Karpas-422 (cell line): ENCODE measurements around the gene TTC12. TPM values are rescaled to one million over a fixed set of nuclear protein-coding genes. Genes with fewer than 3 reads are reported as not detected.

ENCODE experiments used
- DNase-seq: peaks from one replicate; pipeline ENCODE4 v3.0.0-alpha.2; 2015
- H2AFZ ChIP-seq: fragments of 200-600 bp; sonication (generic); 2 replicates; pipeline ENCODE4 v1.6.1; 2014; ENCODE audit warnings: antibody characterized with exemption, low read length, mixed read lengths
- H3K27ac ChIP-seq: fragments of 200-600 bp; sonication (generic); 2 replicates; pipeline ENCODE4 v1.5.1; 2014; ENCODE audit warnings: mild to moderate bottlenecking, low read length, moderate library complexity
- H3K27me3 ChIP-seq: fragments of 200-600 bp; sonication (generic); 2 replicates; pipeline ENCODE4 v1.6.1; 2014; ENCODE audit warnings: low read length, mixed read lengths
- H3K36me3 ChIP-seq: fragments of 200-600 bp; sonication (generic); 2 replicates; pipeline ENCODE4 v1.6.1; 2014; ENCODE audit warnings: low read length, mixed read lengths; ENCODE audit not compliant: insufficient read depth
- H3K4me1 ChIP-seq: fragments of 200-600 bp; sonication (generic); 2 replicates; pipeline ENCODE4 v1.6.1; 2014; ENCODE audit warnings: mild to moderate bottlenecking, low read length, mixed read lengths
- H3K4me2 ChIP-seq: fragments of 200-600 bp; sonication (generic); 2 replicates; pipeline ENCODE4 v1.6.1; 2014; ENCODE audit warnings: low read length, low read depth, mild to moderate bottlenecking; ENCODE audit not compliant: poor library complexity, severe bottlenecking
- H3K4me3 ChIP-seq: fragments of 200-600 bp; sonication (generic); 2 replicates; pipeline ENCODE4 v1.5.1; 2014; ENCODE audit warnings: mild to moderate bottlenecking, antibody characterized with exemption, low read length, mixed read lengths
- H3K79me2 ChIP-seq: fragments of 200-600 bp; sonication (generic); 2 replicates; pipeline ENCODE4 v1.6.1; 2014; ENCODE audit warnings: mild to moderate bottlenecking, low read length, mixed read lengths
- H3K9ac ChIP-seq: fragments of 200-600 bp; sonication (generic); 2 replicates; pipeline ENCODE4 v1.6.0; 2014; ENCODE audit warnings: low read length
- H3K9me2 ChIP-seq: fragments of 200-600 bp; sonication (generic), shearing (Covaris generic); replicated peaks from 2 replicates; pipeline ENCODE4 v1.6.0; 2014; ENCODE audit warnings: mild to moderate bottlenecking, low read length, moderate library complexity; ENCODE audit not compliant: insufficient read depth
- H3K9me3 ChIP-seq: fragments of 300-700, 200-600 bp; sonication (generic); 2 replicates; pipeline ENCODE4 v1.6.1; 2014; ENCODE audit warnings: low read length, mixed read lengths
- H4K20me1 ChIP-seq: fragments of 200-600 bp; sonication (generic); 2 replicates; pipeline ENCODE4 v1.6.1; 2014; ENCODE audit warnings: mild to moderate bottlenecking, antibody characterized with exemption, low read length, low read depth; ENCODE audit not compliant: insufficient read depth
- total RNA-seq: library from RNA; depleted of rRNA; stranded (reverse); fragments of >200 nt; shearing (Covaris generic); gene quantifications from 2 replicates; pipeline ENCODE4 v1.2.3, GENCODE V29; 2014; ENCODE audit warnings: low replicate concordance

Gene TTC12
- total RNA-seq, 1 experiment from 2014 or later, result 7.2 TPM

- peak; percentile 84 for DNase-seq
- Histone ChIP-seq H3K79me2 (no peaks in the 10 kb centered on the region), H3K4me2 (peak overlapping the region; percentile 29), H4K20me1 (no peaks in the 10 kb centered on the region), H3K9me2 (no peaks in the 10 kb centered on the region), H3K9me3 (no peaks in the 10 kb centered on the region), H3K36me3 (no peaks in the 10 kb centered on the region), H3K9ac (no peak overlapping the region), H3K27me3 (no peaks in the 10 kb centered on the region), H3K4me1 (peaks cover 13% of the 10 kb centered on the region), H3K27ac (0 out of 2 replicates have a peak overlapping the region, but pooled peaks have one; percentile 35), H3K4me3 (no peak overlapping the region), H2AFZ (0 out of 2 replicates have a peak overlapping the region, but pooled peaks have one; percentile 60)
Observed at GRCh38 chr11:113376156-113376555, 61.8 kb downstream of the TTC12 start.

GRCh38 chr11:113377681-113378412 lies 63.5 kb downstream of the TTC12 start:
- no peaks in the 10 kb centered on the region for H4K20me1 ChIP-seq
- H3K4me2 ChIP-seq, result no peak overlapping the region
- H3K9ac ChIP-seq, result no peak overlapping the region
- no peaks in the 10 kb centered on the region for H3K9me2 ChIP-seq
- no peaks in the 10 kb centered on the region for H3K27me3 ChIP-seq
- no peak overlapping the region for H3K27ac ChIP-seq
- no peaks in the 10 kb centered on the region for H3K36me3 ChIP-seq
- no peaks in the 10 kb centered on the region for H3K79me2 ChIP-seq
- peaks cover 13% of the 10 kb centered on the region for H3K4me1 ChIP-seq
- no peak for DNase-seq
- H3K4me3 ChIP-seq, result no peak overlapping the region
- no peaks in the 10 kb centered on the region for H3K9me3 ChIP-seq
- H2AFZ ChIP-seq, result no peak overlapping the region

- no peaks in the 10 kb centered on the region for H4K20me1 ChIP-seq
- no peak overlapping the region for H2AFZ ChIP-seq
- H3K79me2 ChIP-seq, result no peaks in the 10 kb centered on the region
- no peaks in the 10 kb centered on the region for H3K27me3 ChIP-seq
- no peaks in the 10 kb centered on the region for H3K9me3 ChIP-seq
- H3K9me2 ChIP-seq, result no peaks in the 10 kb centered on the region
- H3K27ac ChIP-seq, result no peak overlapping the region
- peaks cover 13% of the 10 kb centered on the region for H3K4me1 ChIP-seq
- no peaks in the 10 kb centered on the region for H3K36me3 ChIP-seq
- DNase-seq, result no peak
- no peak overlapping the region for H3K4me3 ChIP-seq
- no peak overlapping the region for H3K4me2 ChIP-seq
- no peak overlapping the region for H3K9ac ChIP-seq
Observed at GRCh38 chr11:113378692-113379091, 64.3 kb downstream of the TTC12 start.

GRCh38 chr11:113382121-113382520 lies 67.7 kb downstream of the TTC12 start:
- DNase-seq, result no peak
- Histone ChIP-seq H3K27me3 (no peaks in the 10 kb centered on the region), H2AFZ (no peak overlapping the region), H4K20me1 (no peaks in the 10 kb centered on the region), H3K4me2 (no peak overlapping the region), H3K36me3 (no peaks in the 10 kb centered on the region), H3K4me1 (no peaks in the 10 kb centered on the region), H3K9me2 (no peaks in the 10 kb centered on the region), H3K79me2 (no peaks in the 10 kb centered on the region), H3K9me3 (no peaks in the 10 kb centered on the region), H3K27ac (no peak overlapping the region), H3K9ac (no peak overlapping the region), H3K4me3 (no peak overlapping the region)

- DNase-seq, result no peak
- H3K36me3 ChIP-seq, result no peaks in the 10 kb centered on the region
- H4K20me1 ChIP-seq, result no peaks in the 10 kb centered on the region
- no peaks in the 10 kb centered on the region for H3K9me2 ChIP-seq
- no peak overlapping the region for H2AFZ ChIP-seq
- H3K9ac ChIP-seq, result no peak overlapping the region
- no peaks in the 10 kb centered on the region for H3K79me2 ChIP-seq
- H3K9me3 ChIP-seq, result no peaks in the 10 kb centered on the region
- H3K27me3 ChIP-seq, result no peaks in the 10 kb centered on the region
- H3K4me3 ChIP-seq, result no peak overlapping the region
- H3K4me1 ChIP-seq, result no peaks in the 10 kb centered on the region
- no peak overlapping the region for H3K4me2 ChIP-seq
- H3K27ac ChIP-seq, result no peak overlapping the region
Observed at GRCh38 chr11:113384551-113384950, 70.2 kb downstream of the TTC12 start.

- H3K4me1 ChIP-seq, result no peaks in the 10 kb centered on the region
- no peaks in the 10 kb centered on the region for H3K9me3 ChIP-seq
- H3K9ac ChIP-seq, result no peak overlapping the region
- no peaks in the 10 kb centered on the region for H3K79me2 ChIP-seq
- H2AFZ ChIP-seq, result no peak overlapping the region
- no peak for DNase-seq
- H3K36me3 ChIP-seq, result no peaks in the 10 kb centered on the region
- H3K9me2 ChIP-seq, result no peaks in the 10 kb centered on the region
- no peaks in the 10 kb centered on the region for H3K27me3 ChIP-seq
- H4K20me1 ChIP-seq, result no peaks in the 10 kb centered on the region
- H3K27ac ChIP-seq, result no peak overlapping the region
- no peak overlapping the region for H3K4me3 ChIP-seq
- H3K4me2 ChIP-seq, result no peak overlapping the region
Observed at GRCh38 chr11:113385749-113386148, 71.4 kb downstream of the TTC12 start.

GRCh38 chr11:113386866-113387265 lies 72.5 kb downstream of the TTC12 start:
- Histone ChIP-seq H3K4me3 (no peak overlapping the region), H3K4me1 (no peaks in the 10 kb centered on the region), H3K27ac (no peak overlapping the region), H3K27me3 (no peaks in the 10 kb centered on the region), H3K79me2 (no peaks in the 10 kb centered on the region), H4K20me1 (no peaks in the 10 kb centered on the region), H2AFZ (no peak overlapping the region), H3K9ac (no peak overlapping the region), H3K9me2 (no peaks in the 10 kb centered on the region), H3K4me2 (no peak overlapping the region), H3K9me3 (no peaks in the 10 kb centered on the region), H3K36me3 (no peaks in the 10 kb centered on the region)
- DNase-seq, result no peak

GRCh38 chr11:113387605-113388211 lies 73.3 kb downstream of the TTC12 start, which contains the start of gene ANKK1:
Gene ANKK1, plus strand, starts transcription at chr11:113387779. Its CDS starts 106 bp downstream, at chr11:113387885.
- Histone ChIP-seq H4K20me1 (no peaks in the 10 kb centered on the region), H2AFZ (no peak within 1 kb of the TSS), H3K4me1 (no peaks in the 10 kb centered on the region), H3K9me2 (no peaks in the 10 kb centered on the region), H3K4me2 (no peak within 1 kb of the TSS), H3K36me3 (no peaks in the 10 kb centered on the region), H3K9ac (no peak within 1 kb of the TSS), H3K27me3 (no peaks in the 10 kb centered on the region), H3K79me2 (no peaks in the 10 kb centered on the region), H3K9me3 (no peaks in the 10 kb centered on the region), H3K27ac (no peak within 1 kb of the TSS), H3K4me3 (no peak within 1 kb of the TSS)
- DNase-seq, result no peak
